ENCODE measurements around the gene A4GNT. TPM values are rescaled to one million over a fixed set of nuclear protein-coding genes. Genes with fewer than 3 reads are reported as not detected.

Gene A4GNT
- total and polyA plus RNA-seq, 9 donors = not detected

DNA sequence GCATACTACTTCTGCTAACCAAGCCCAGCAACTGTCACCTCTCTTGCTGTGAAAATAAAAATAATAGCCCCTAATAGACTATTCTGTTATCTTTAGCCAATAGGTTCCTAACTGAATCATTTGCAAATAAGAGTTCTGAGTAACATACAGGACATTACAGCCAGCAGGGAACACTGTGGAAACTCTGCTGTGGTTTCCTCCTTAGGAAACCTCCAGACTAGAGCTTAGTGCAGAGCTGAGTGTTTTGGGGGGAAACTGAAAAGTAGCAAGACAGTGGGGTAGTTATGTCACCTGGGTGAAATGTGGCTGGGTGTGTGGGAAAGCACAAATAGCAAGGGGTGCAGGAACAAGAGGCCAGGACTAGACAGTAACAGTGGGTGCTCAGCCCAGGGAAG lies 49.2 kb downstream of the A4GNT start:
- Histone ChIP-seq H3K4me3 (no peak overlapping the region), H3K9me3 (no peaks in the 10 kb centered on the region), H3K27me3 (no peaks in the 10 kb centered on the region), H3K4me1 (ENCODE audit: insufficient read depth) (peaks cover 7% of the 10 kb centered on the region), H3K27ac (peak overlapping the region in 1 of 2 donors; percentile 41), H3K36me3 (no peaks in the 10 kb centered on the region)
- TF ChIP-seq POLR2A (IDR thresholded peaks at IDR 0.05) (no peak), EP300 (IDR thresholded peaks at IDR 0.05) (no peak)
- TF ChIP-seq, protein P1, sequence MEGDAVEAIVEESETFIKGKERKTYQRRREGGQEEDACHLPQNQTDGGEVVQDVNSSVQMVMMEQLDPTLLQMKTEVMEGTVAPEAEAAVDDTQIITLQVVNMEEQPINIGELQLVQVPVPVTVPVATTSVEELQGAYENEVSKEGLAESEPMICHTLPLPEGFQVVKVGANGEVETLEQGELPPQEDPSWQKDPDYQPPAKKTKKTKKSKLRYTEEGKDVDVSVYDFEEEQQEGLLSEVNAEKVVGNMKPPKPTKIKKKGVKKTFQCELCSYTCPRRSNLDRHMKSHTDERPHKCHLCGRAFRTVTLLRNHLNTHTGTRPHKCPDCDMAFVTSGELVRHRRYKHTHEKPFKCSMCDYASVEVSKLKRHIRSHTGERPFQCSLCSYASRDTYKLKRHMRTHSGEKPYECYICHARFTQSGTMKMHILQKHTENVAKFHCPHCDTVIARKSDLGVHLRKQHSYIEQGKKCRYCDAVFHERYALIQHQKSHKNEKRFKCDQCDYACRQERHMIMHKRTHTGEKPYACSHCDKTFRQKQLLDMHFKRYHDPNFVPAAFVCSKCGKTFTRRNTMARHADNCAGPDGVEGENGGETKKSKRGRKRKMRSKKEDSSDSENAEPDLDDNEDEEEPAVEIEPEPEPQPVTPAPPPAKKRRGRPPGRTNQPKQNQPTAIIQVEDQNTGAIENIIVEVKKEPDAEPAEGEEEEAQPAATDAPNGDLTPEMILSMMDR (IDR thresholded peaks at IDR 0.05) = no peak
- DNase-seq = no peak
- intact Hi-C loops (cut with DNase I) = no loop called here

DNA sequence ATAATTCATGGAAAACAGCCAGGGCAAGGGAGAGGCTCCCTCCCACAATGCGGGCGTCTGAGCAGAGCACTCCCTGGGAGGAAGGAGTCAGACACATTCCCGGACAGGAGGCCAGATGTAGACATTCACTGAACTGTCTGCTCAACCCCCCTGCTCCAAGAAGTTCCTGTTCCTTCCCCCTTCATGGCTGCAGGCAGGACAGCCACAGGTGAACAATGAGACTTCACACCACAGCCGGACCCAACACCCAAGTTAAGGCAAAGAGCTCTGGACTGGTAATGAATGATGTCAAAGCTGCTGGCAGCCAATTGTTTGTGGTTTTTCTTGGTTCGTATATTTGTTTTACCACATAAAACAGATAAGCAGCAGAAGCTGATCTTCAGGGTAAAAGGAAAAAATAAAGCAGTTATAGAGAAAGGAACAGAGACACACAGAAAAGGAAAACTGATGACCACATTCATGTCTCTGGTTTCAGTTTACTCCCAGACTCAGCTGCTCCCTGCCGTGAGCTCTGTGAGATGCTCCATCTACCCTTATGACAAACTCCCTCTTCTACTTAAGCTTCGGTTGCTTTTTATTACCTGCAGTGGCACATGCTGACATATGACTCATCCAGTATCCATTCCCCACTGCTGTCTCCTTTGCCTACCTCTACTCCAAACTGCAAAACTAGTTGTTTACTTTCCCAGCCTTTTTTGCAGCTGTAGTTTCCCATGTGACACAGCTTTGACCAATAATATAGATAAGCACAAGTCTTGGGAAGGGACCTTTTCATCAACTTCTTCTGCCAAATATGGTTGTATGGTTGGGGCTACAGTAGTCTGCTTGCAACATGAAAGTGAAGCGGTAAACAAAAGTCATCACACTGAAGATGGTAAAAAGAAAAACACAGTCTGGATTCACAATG lies 49.9 kb downstream of the A4GNT start:
- intact Hi-C loops (cut with DNase I) = no loop called here
- Histone ChIP-seq H3K9me3 (no peaks in the 10 kb centered on the region), H3K27me3 (no peaks in the 10 kb centered on the region), H3K36me3 (no peaks in the 10 kb centered on the region), H3K4me3 (no peak overlapping the region), H3K27ac (peak overlapping the region in 1 of 2 donors; percentile 41), H3K4me1 (ENCODE audit: insufficient read depth) (peaks cover 7% of the 10 kb centered on the region)
- TF ChIP-seq POLR2A (IDR thresholded peaks at IDR 0.05) (no peak), EP300 (IDR thresholded peaks at IDR 0.05) (no peak)
- DNase-seq = peak in 4 of 5 donors; percentile 21 to 60 (median 48)
- 8 to 12% (median 9%) methylated on average over 8 of the region's 8 CpGs for WGBS, 3 donors

- H3K27me3 ChIP-seq = no peaks in the 10 kb centered on the region
- TF ChIP-seq EP300 (IDR thresholded peaks at IDR 0.05) (no peak), POLR2A (IDR thresholded peaks at IDR 0.05) (no peak)
- TF ChIP-seq, protein P1 (IDR thresholded peaks at IDR 0.05) = no peak
- H3K4me3 ChIP-seq = no peak overlapping the region
- peaks cover 7% of the 10 kb centered on the region for H3K4me1 ChIP-seq (ENCODE audit: insufficient read depth)
- no peaks in the 10 kb centered on the region for H3K9me3 ChIP-seq
- WGBS, 3 donors = 39 to 47% (median 41%) methylated on average over 5 of the region's 5 CpGs
- H3K36me3 ChIP-seq = no peaks in the 10 kb centered on the region
- DNase-seq = no peak
- peak overlapping the region in 1 of 2 donors; percentile 41 for H3K27ac ChIP-seq
- intact Hi-C loops (cut with DNase I) = no loop called here
These were observed 50.7 kb downstream of the A4GNT start for GRCh38 chr3:138081371-138082084.

DNA sequence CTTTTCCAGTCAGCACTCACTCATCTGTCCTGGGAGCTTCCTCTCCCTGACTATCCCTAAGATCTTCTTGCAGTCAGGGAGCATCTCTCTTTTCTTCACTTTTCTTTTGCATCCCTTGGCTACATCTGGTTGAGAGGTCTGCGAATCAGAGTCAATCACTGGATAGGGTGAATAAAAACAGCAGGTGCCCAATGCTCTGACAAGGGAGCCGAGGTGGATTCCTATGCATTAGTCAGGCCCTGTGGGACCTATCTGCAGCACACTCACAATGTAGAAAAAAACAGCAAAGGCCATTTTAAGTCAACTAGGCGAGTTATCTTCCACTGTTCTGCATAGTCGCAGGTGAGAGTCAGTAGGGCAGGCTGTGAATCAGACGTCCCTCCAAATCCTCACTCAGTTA lies 52.3 kb downstream of the A4GNT start:
- Histone ChIP-seq H3K36me3 (no peaks in the 10 kb centered on the region), H3K4me1 (ENCODE audit: insufficient read depth) (peaks cover 7% of the 10 kb centered on the region), H3K27me3 (no peaks in the 10 kb centered on the region), H3K9me3 (no peaks in the 10 kb centered on the region), H3K27ac (no peak overlapping the region), H3K4me3 (no peak overlapping the region)
- no peak for DNase-seq
- intact Hi-C loops (cut with DNase I) = no loop called here
- WGBS, 3 donors = 95 to 97% (median 96%) methylated on average over 5 of the region's 5 CpGs
- TF ChIP-seq, protein P1 (IDR thresholded peaks at IDR 0.05) = no peak
- no peak for TF ChIP-seq POLR2A (IDR thresholded peaks at IDR 0.05)
- no peak for TF ChIP-seq EP300 (IDR thresholded peaks at IDR 0.05)
